Gastroesophageal sphincter (tissue), 4 donors: ENCODE measurements around the gene TRAM2. TPM values are rescaled to one million over a fixed set of nuclear protein-coding genes. Genes with fewer than 3 reads are reported as not detected.

Source experiments
- ATAC-seq: fragments of 150-250 bp; one replicate; pipeline ENCODE4 v1.9.1; 2016; ENCODE audit warnings: mild to moderate bottlenecking, moderate library complexity
- H3K27ac ChIP-seq, 4 donors: fragments of 200-600 bp; sonication (generic) in 3 of 4; 1 replicate in 3 of 4; 2 replicates in 1 of 4; pipeline ENCODE4 v1.5.1; 2016 to 2019
- H3K27me3 ChIP-seq: fragments of 200-600 bp; sonication (generic); one replicate; pipeline ENCODE4 v1.5.1; 2019
- H3K36me3 ChIP-seq, 2 donors: fragments of 200-600 bp; sonication (generic); one replicate each; pipeline ENCODE4 v1.5.1; 2019; ENCODE audit warnings: control low read depth in 1 of 2
- H3K4me1 ChIP-seq, 3 donors: fragments of 200-600 bp; sonication (generic); 1 replicate in 2 of 3; 2 replicates in 1 of 3; pipeline ENCODE4 v1.5.1; 2016 to 2019; ENCODE audit warnings: control low read depth in 2 of 3
- H3K4me3 ChIP-seq, 2 donors: fragments of 200-600 bp; sonication (generic); one replicate each; pipeline ENCODE4 v1.5.1; 2019; ENCODE audit warnings: mild to moderate bottlenecking in 1 of 2, moderate library complexity in 1 of 2
- H3K9me3 ChIP-seq, 3 donors: fragments of 200-600 bp; sonication (generic); one replicate each; pipeline ENCODE4 v1.5.1; 2017 to 2019; ENCODE audit warnings: control low read depth in 2 of 3
- EP300 ChIP-seq: sonication (generic); formaldehyde crosslinking; IDR thresholded peaks from one replicate; pipeline ENCODE4 v1.6.1; 2017; ENCODE audit warnings: antibody characterized with exemption, mild to moderate bottlenecking
- POLR2A ChIP-seq, 2 donors: fragments of 450-650 bp; IDR thresholded peaks; one replicate each; pipeline ENCODE4 v1.6.1; 2017; ENCODE audit warnings: antibody characterized with exemption in 2 of 2, mild to moderate bottlenecking in 2 of 2, moderate library complexity in 1 of 2
- POLR2AphosphoS5 ChIP-seq: sonication (generic); formaldehyde crosslinking; IDR thresholded peaks from one replicate; pipeline ENCODE4 v1.6.1; 2017; ENCODE audit warnings: antibody characterized with exemption
- WGBS, 2 donors: methylation state at CpG; one replicate each; pipeline ENCODE4 v1.1.5; 2018; ENCODE audit warnings: low coverage in 1 of 2; 5-methylcytosine and 5-hydroxymethylcytosine counted together
- total RNA-seq, 4 donors: library from RNA; depleted of rRNA; stranded (reverse); fragments of >200 nt; gene quantifications; one replicate each; pipeline ENCODE4 v1.1.0, GENCODE V29; 2016
- TF ChIP-seq, protein P1 (sequence below), 4 experiments: fragments of 200-600 bp in 2 of 4; fragments of 450-650 bp in 2 of 4; sonication (generic) in 1 of 4; IDR thresholded peaks; one replicate each; pipeline ENCODE4 v1.5.1; 2017 to 2019; ENCODE audit warnings: antibody characterized with exemption in 4 of 4, mild to moderate bottlenecking in 2 of 4, moderate library complexity in 2 of 4

TRAM2 gene
- total RNA-seq, 4 donors from 2014 or later, result 16.7 to 34.2 (median 25.0) TPM

- H3K9me3 ChIP-seq, result no peaks in the 10 kb centered on the region
- H3K4me3 ChIP-seq, result no peak overlapping the region
- peaks cover 7 to 99% (median 76%) of the 10 kb centered on the region in 3 donors for H3K4me1 ChIP-seq
- peak overlapping the region in 1 of 4 donors; percentile 8 for H3K27ac ChIP-seq
- ATAC-seq, result no peak
- WGBS, 2 donors, result 40 to 85% methylated on average over 4 to 6 of the region's 7 CpGs
- no peaks in the 10 kb centered on the region for H3K27me3 ChIP-seq
- no peaks in the 10 kb centered on the region for H3K36me3 ChIP-seq
- TF ChIP-seq POLR2A (IDR thresholded peaks at IDR 0.05) (no peak), POLR2AphosphoS5 (peak; percentile 22)
Measured at GRCh38 chr6:52548353-52548713, 28.5 kb downstream of the TRAM2 start.

DNA sequence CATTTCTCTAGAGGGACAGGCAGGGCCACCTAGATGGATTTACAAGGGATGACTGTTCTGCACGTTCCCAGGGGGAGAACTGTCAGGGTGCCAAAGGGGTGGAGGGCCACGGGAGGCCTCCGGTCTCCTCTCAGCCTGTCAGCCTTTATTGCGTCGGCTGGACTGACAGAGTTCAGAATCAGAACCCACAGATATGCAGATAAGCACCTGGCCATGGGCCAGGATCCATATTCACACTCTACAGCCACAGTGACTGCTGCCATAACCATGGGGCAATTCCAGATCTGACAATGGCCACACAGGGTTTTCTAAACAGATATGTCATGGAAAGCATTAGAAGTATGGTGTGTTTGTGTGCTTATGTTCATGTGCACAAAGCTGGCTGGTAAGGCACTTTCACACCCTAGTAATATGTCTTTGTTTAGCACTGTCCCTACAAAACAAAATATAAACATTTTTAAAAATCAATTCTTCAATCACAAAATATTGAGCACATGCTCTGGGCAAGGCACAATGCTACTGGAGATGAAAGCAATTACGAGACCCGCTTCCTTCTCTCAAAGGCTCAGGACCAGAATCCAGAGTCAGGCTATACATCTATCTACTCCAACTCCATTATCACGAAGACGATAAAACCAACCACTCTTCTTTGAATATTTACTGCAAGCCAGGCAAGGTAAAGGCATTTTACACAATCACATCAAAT is 29.1 kb downstream of the TRAM2 start:
- 67 to 81% methylated on average over 4 to 5 of the region's 9 CpGs for WGBS, 2 donors
- Histone ChIP-seq H3K4me1 (peaks cover 7 to 99% (median 76%) of the 10 kb centered on the region in 3 donors), H3K9me3 (no peaks in the 10 kb centered on the region), H3K27me3 (no peaks in the 10 kb centered on the region), H3K4me3 (no peak overlapping the region), H3K36me3 (no peaks in the 10 kb centered on the region), H3K27ac (no peak overlapping the region)
- ATAC-seq, result no peak
- TF ChIP-seq POLR2A (IDR thresholded peaks at IDR 0.05), result no peak

DNA sequence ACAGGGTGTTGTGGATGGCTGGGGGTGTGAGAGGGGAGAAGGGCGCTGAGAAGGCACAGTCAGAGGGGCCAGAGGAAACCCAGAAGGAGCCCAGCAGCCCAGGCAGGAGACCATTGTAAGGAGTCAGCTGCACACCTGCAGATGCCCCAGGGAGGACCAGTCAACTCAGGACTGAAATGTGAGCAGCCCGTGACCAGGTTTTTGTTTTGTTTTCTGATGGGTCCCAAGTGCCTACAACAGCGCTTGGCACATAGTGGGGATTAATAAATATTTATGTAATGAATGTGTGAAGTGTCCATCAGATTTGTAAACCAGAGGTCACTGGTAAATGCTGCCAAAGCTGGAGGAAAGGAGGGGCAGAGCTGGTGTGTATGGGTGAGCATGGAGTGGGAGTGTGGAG is 30.2 kb downstream of the TRAM2 start:
- 60 to 83% methylated on average over 3 of the region's 3 CpGs for WGBS, 2 donors
- Histone ChIP-seq H3K36me3 (no peaks in the 10 kb centered on the region), H3K4me1 (peaks cover 7 to 99% (median 65%) of the 10 kb centered on the region in 3 donors), H3K9me3 (no peaks in the 10 kb centered on the region), H3K27ac (no peak overlapping the region), H3K4me3 (no peak overlapping the region), H3K27me3 (no peaks in the 10 kb centered on the region)
- no peak for TF ChIP-seq POLR2A (IDR thresholded peaks at IDR 0.05)
- TF ChIP-seq EP300, result no peak
- no peak for TF ChIP-seq POLR2AphosphoS5
- TF ChIP-seq, protein P1, sequence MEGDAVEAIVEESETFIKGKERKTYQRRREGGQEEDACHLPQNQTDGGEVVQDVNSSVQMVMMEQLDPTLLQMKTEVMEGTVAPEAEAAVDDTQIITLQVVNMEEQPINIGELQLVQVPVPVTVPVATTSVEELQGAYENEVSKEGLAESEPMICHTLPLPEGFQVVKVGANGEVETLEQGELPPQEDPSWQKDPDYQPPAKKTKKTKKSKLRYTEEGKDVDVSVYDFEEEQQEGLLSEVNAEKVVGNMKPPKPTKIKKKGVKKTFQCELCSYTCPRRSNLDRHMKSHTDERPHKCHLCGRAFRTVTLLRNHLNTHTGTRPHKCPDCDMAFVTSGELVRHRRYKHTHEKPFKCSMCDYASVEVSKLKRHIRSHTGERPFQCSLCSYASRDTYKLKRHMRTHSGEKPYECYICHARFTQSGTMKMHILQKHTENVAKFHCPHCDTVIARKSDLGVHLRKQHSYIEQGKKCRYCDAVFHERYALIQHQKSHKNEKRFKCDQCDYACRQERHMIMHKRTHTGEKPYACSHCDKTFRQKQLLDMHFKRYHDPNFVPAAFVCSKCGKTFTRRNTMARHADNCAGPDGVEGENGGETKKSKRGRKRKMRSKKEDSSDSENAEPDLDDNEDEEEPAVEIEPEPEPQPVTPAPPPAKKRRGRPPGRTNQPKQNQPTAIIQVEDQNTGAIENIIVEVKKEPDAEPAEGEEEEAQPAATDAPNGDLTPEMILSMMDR (IDR thresholded peaks at IDR 0.05), result no peak
- ATAC-seq, result no peak

DNA sequence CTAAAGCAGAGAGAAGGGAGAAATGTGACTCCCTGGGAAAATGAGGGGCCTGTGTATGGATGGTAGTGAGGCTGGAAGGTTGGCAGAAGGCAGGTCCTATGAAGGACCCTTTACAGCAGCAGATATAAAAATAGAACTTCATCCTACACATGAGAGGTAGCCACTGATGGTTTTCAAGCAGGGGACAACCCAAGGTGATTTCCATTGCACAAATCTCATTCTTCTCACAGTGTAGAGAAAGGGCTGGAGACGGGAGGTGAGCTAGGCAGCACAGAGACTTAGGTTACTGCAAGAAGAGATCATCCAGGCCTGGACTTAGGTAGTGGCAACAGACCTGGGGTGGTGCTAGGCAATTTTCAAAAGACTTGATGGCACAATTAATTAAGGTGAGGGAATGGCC is 30.7 kb downstream of the TRAM2 start:
- 83 to 100% methylated on average over 1 of the region's 1 CpG for WGBS, 2 donors
- H3K27ac ChIP-seq, result no peak overlapping the region
- H3K4me1 ChIP-seq, result peaks cover 7 to 99% (median 61%) of the 10 kb centered on the region in 3 donors

DNA sequence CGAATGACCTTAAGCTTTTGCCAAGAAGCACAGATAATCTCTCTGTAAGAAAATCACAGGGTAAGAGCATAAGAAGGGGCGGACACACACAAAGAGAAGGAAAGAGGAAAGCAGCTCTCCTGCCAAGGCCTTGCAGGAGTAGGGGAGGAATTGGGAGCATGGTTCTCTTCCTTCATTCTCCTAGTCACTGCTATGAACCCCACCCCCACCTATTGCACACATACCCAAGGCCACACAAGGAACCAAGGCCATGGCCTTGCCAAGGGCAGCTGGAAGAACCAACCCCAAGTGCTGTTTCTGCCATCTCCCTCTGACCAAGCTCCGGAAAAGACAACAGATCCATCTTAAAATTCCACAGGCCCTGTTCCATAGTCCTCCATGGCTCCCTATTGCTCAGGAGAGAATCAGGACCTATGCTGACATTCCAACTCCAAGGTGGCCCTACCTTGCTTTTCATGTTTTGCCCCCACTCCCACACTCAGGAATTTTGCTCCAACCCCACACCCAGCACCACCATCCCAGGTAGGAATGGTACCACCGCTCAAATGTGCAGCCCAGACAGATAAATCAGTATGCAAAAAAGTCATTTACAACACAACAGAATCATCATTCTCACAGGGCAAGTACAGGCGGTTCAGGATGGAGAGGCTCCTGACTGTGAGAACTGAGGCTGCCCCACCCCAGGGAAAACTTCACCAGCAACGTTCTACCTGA is 31.3 kb downstream of the TRAM2 start:
- H3K36me3 ChIP-seq, result no peaks in the 10 kb centered on the region
- no peaks in the 10 kb centered on the region for H3K9me3 ChIP-seq
- H3K27me3 ChIP-seq, result no peaks in the 10 kb centered on the region
- peaks cover 9 to 99% (median 62%) of the 10 kb centered on the region in 3 donors for H3K4me1 ChIP-seq
- no peak overlapping the region for H3K4me3 ChIP-seq
- peak overlapping the region in 3 of 4 donors; percentile 62 to 67 (median 63) for H3K27ac ChIP-seq
- TF ChIP-seq, protein P1 (IDR thresholded peaks at IDR 0.05), result no peak
- no peak for TF ChIP-seq POLR2AphosphoS5
- TF ChIP-seq EP300, result no peak
- TF ChIP-seq POLR2A (IDR thresholded peaks at IDR 0.05), result no peak
- 88 to 100% methylated on average over 3 of the region's 6 CpGs for WGBS, 2 donors
- ATAC-seq, result no peak

More for the DNA sequence above, 30.7 kb downstream of the TRAM2 start:
- Histone ChIP-seq H3K4me3 (no peak overlapping the region), H3K36me3 (no peaks in the 10 kb centered on the region), H3K27me3 (no peaks in the 10 kb centered on the region), H3K9me3 (no peaks in the 10 kb centered on the region)
- TF ChIP-seq, protein P1 (IDR thresholded peaks at IDR 0.05), result no peak
- no peak for TF ChIP-seq POLR2AphosphoS5
- TF ChIP-seq POLR2A (IDR thresholded peaks at IDR 0.05), result no peak
- no peak for TF ChIP-seq EP300
- ATAC-seq, result no peak
